ENCODE data around the gene NRDE2. TPM values are rescaled to one million over a fixed set of nuclear protein-coding genes. Genes with fewer than 3 reads are reported as not detected.

Gene NRDE2
- total RNA-seq, 1 experiment from 2014 or later: 19.5 TPM

DNA sequence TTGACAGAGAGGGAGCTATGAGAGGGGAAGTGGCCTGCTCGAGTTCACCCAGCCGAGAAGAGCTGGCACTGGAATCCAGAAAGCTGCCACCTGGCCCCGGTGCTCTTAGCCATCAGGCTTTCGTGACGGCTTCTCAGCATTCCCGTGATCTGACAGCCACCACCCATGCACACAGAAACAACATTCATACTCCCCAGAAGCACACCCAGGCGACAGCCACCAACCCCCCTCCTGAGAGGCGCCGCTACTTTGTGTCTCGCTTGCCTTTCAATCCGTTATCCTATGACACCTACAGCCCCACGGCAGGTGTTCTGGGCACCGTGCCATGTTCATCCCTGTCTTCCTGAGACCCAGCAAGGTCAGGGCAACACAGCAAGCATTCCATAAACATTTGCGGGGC, 44.0 kb downstream of the NRDE2 start:
- H3K9ac ChIP-seq (ENCODE audit: low read length): no peak overlapping the region
- H3K79me2 ChIP-seq (ENCODE audit: low read length): no peaks in the 10 kb centered on the region; the same call in none of the 2 replicates
- H3K4me2 ChIP-seq (ENCODE audit: low read depth, low read length, poor library complexity, severe bottlenecking): no peak overlapping the region
- H3K9me3 ChIP-seq (ENCODE audit: low read length): no peaks in the 10 kb centered on the region
- H3K36me3 ChIP-seq (ENCODE audit: insufficient read depth, low read length): peaks cover 31% of the 10 kb centered on the region; the same call in 1 of the 2 replicates
- no peak overlapping the region for H3K4me3 ChIP-seq (ENCODE audit: low read length)
- no peaks in the 10 kb centered on the region for H3K27me3 ChIP-seq (ENCODE audit: low read length)
- no peak overlapping the region for H2AFZ ChIP-seq (ENCODE audit: low read length)
- peaks cover 4% of the 10 kb centered on the region; the same call in 1 of the 2 replicates for H4K20me1 ChIP-seq (ENCODE audit: insufficient read depth, low read depth, low read length)
- no peak overlapping the region for H3K27ac ChIP-seq (ENCODE audit: low read length)
- no peak for DNase-seq
- H3K9me2 ChIP-seq (replicated peaks; ENCODE audit: insufficient read depth, low read length): no peaks in the 10 kb centered on the region
- H3K4me1 ChIP-seq (ENCODE audit: low read length): no peaks in the 10 kb centered on the region

DNA sequence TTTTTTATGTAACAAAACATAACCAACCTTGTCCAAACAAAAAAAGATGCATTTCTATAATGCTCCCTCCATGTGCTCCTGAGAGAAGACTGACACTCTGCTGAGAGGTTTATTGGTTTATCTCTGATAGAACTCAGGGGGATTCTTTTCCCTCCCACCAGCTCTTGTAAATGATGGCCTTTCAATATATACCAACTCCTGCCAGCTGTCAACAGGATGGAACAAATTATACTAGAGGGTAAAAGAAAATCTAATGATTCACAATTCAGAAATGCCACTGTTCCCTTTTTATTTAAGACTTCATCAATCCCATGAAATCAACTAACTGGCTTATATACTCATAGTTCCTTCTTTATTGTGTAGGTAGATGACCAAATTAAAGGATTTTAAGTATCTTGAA, 50.0 kb downstream of the NRDE2 start:
- no peak for DNase-seq
- Histone ChIP-seq H3K79me2 (ENCODE audit: low read length) (no peaks in the 10 kb centered on the region; the same call in none of the 2 replicates), H3K27me3 (ENCODE audit: low read length) (no peaks in the 10 kb centered on the region), H2AFZ (ENCODE audit: low read length) (no peak overlapping the region), H3K36me3 (ENCODE audit: insufficient read depth, low read length) (peaks cover 22% of the 10 kb centered on the region; the same call in 1 of the 2 replicates), H3K4me3 (ENCODE audit: low read length) (no peak overlapping the region), H4K20me1 (ENCODE audit: insufficient read depth, low read depth, low read length) (peaks cover 8% of the 10 kb centered on the region), H3K4me1 (ENCODE audit: low read length) (no peaks in the 10 kb centered on the region), H3K9me3 (ENCODE audit: low read length) (no peaks in the 10 kb centered on the region), H3K27ac (ENCODE audit: low read length) (no peak overlapping the region; the same call in 1 of the 2 replicates), H3K9me2 (replicated peaks; ENCODE audit: insufficient read depth, low read length) (no peaks in the 10 kb centered on the region), H3K4me2 (ENCODE audit: low read depth, low read length, poor library complexity, severe bottlenecking) (no peak overlapping the region), H3K9ac (ENCODE audit: low read length) (no peak overlapping the region)

DNA sequence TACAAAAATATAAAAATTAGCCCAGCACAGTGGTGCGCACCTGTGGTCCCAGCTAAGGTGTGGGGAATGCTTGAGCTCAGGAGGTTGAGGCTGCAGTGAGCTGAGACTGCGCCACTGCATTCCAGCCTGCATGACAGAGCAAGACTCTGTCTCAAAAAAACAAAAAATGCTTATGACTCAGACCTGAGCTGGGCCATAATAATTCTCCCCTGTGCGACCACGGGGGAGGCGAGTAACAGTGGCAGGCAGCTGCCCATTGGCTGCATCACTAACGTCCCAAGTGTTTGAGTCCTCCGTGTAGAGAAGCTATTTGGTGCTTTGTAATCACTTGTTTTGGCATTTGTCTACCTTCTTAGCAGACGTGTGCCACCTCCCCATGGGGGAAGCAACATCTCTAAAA, 50.5 kb downstream of the NRDE2 start:
- no peak overlapping the region for H2AFZ ChIP-seq (ENCODE audit: low read length)
- no peaks in the 10 kb centered on the region for H3K4me1 ChIP-seq (ENCODE audit: low read length)
- no peaks in the 10 kb centered on the region for H3K9me2 ChIP-seq (replicated peaks; ENCODE audit: insufficient read depth, low read length)
- peaks cover 9% of the 10 kb centered on the region for H4K20me1 ChIP-seq (ENCODE audit: insufficient read depth, low read depth, low read length)
- no peak overlapping the region for H3K9ac ChIP-seq (ENCODE audit: low read length)
- no peak for DNase-seq
- H3K4me2 ChIP-seq (ENCODE audit: low read depth, low read length, poor library complexity, severe bottlenecking): no peak overlapping the region
- no peak overlapping the region for H3K27ac ChIP-seq (ENCODE audit: low read length)
- peaks cover 20% of the 10 kb centered on the region; the same call in 1 of the 2 replicates for H3K36me3 ChIP-seq (ENCODE audit: insufficient read depth, low read length)
- no peak overlapping the region for H3K4me3 ChIP-seq (ENCODE audit: low read length)
- no peaks in the 10 kb centered on the region for H3K27me3 ChIP-seq (ENCODE audit: low read length)
- H3K79me2 ChIP-seq (ENCODE audit: low read length): no peaks in the 10 kb centered on the region; the same call in none of the 2 replicates
- no peaks in the 10 kb centered on the region for H3K9me3 ChIP-seq (ENCODE audit: low read length)

GRCh38 chr14:90280096-90280495, 51.6 kb downstream of the NRDE2 start:
- Histone ChIP-seq H3K4me2 (ENCODE audit: low read depth, low read length, poor library complexity, severe bottlenecking) (no peak overlapping the region), H3K9ac (ENCODE audit: low read length) (no peak overlapping the region), H3K4me3 (ENCODE audit: low read length) (no peak overlapping the region), H2AFZ (ENCODE audit: low read length) (no peak overlapping the region), H3K79me2 (ENCODE audit: low read length) (no peaks in the 10 kb centered on the region), H3K9me2 (replicated peaks; ENCODE audit: insufficient read depth, low read length) (no peaks in the 10 kb centered on the region), H3K9me3 (ENCODE audit: low read length) (no peaks in the 10 kb centered on the region), H3K27me3 (ENCODE audit: low read length) (no peaks in the 10 kb centered on the region), H3K36me3 (ENCODE audit: insufficient read depth, low read length) (peaks cover 12% of the 10 kb centered on the region; the same call in 1 of the 2 replicates), H3K27ac (ENCODE audit: low read length) (no peak overlapping the region), H3K4me1 (ENCODE audit: low read length) (no peaks in the 10 kb centered on the region), H4K20me1 (ENCODE audit: insufficient read depth, low read depth, low read length) (peaks cover 9% of the 10 kb centered on the region)
- DNase-seq: no peak

DNA sequence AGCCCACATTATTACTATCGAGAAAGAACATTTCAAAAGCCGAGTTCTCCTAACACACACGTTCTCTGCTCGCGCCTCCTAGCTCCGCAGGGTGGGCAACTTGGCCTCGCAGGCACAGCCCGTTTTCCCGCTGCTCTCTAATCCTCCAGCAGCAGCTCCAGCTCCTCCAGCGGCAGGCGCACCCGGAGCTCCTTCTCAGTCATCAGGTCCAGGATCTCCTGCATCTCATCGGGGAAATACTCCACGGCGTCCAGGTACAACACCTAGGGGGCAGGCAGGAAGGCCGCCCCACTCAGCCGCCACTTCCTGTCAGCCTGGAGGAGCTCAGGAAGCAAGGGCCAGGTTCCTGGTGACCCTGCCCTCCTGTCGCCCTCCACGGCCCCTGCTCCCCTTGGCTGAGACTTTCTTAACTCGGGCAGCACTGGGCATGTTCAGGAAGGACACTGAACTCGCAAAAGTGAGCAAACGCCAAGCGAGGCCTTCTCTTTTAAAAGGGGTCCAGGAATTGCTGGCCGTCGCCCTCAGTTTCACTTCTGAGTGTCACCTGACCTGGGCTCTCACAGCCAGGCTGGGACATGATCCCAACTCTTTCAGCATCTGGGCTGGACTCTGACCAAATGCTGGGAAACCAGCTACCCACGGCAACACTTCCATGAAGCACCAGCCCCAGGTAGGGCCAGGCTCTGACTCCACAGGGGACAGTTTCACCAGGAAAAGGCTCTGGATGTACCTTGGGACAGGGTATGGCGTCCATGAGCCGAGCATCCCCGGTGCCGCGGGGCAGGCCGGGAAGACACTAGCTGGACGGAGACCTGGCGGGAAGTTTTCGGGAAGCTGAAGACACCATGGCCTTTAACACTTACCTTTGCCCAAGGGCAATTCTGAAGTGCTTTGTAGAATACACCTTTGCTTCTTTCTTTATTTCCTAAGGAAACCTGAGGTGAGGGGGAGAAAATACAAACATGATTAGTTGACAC, 53.3 kb downstream of the NRDE2 start:
- Histone ChIP-seq H3K27me3 (ENCODE audit: low read length) (no peaks in the 10 kb centered on the region), H4K20me1 (ENCODE audit: insufficient read depth, low read depth, low read length) (peaks cover 14% of the 10 kb centered on the region), H3K36me3 (ENCODE audit: insufficient read depth, low read length) (peaks cover 17% of the 10 kb centered on the region; the same call in 1 of the 2 replicates), H3K27ac (ENCODE audit: low read length) (no peak overlapping the region), H3K9me2 (replicated peaks; ENCODE audit: insufficient read depth, low read length) (no peaks in the 10 kb centered on the region), H3K9ac (ENCODE audit: low read length) (no peak overlapping the region), H3K9me3 (ENCODE audit: low read length) (no peaks in the 10 kb centered on the region), H3K4me1 (ENCODE audit: low read length) (no peaks in the 10 kb centered on the region), H2AFZ (ENCODE audit: low read length) (no peak overlapping the region), H3K4me2 (ENCODE audit: low read depth, low read length, poor library complexity, severe bottlenecking) (no peak overlapping the region), H3K4me3 (ENCODE audit: low read length) (no peak overlapping the region), H3K79me2 (ENCODE audit: low read length) (no peaks in the 10 kb centered on the region)
- no peak for DNase-seq

DNA sequence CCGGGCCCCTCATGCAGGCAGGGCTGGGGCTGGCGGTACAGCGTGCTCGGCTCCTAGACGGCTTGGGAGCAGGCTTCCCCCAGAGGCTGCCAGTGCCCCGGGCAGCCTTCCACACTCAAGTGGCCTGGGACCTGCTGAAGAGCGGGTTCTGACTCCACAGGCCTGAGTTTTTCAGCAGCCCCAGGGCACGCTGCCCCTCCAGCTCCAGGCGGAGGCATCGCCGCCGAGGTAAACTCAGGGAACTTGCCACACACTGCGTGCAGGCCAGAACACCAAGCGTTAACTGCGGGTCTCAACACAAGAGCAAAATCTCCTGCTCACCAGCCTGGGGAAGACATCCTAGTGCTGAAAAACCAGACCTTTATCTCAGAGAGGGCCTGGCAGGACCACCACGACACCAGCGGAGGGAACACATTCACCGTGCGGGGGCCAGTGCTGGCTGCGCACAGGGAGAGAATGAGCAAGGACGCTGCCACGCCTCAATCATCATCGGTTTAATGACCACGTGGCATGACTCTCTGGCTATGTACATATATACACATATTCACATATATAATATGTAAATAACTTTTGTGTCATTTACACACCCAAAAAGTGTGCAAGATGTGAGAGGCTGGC, 54.1 kb downstream of the NRDE2 start:
- no peaks in the 10 kb centered on the region for H3K9me2 ChIP-seq (replicated peaks; ENCODE audit: insufficient read depth, low read length)
- H3K4me1 ChIP-seq (ENCODE audit: low read length): no peaks in the 10 kb centered on the region
- H3K79me2 ChIP-seq (ENCODE audit: low read length): no peaks in the 10 kb centered on the region
- DNase-seq: no peak
- no peak overlapping the region for H3K9ac ChIP-seq (ENCODE audit: low read length)
- H3K9me3 ChIP-seq (ENCODE audit: low read length): no peaks in the 10 kb centered on the region
- peaks cover 14% of the 10 kb centered on the region for H4K20me1 ChIP-seq (ENCODE audit: insufficient read depth, low read depth, low read length)
- peaks cover 20% of the 10 kb centered on the region; the same call in 1 of the 2 replicates for H3K36me3 ChIP-seq (ENCODE audit: insufficient read depth, low read length)
- H3K27me3 ChIP-seq (ENCODE audit: low read length): no peaks in the 10 kb centered on the region
- no peak overlapping the region for H3K27ac ChIP-seq (ENCODE audit: low read length)
- H3K4me2 ChIP-seq (ENCODE audit: low read depth, low read length, poor library complexity, severe bottlenecking): no peak overlapping the region
- H2AFZ ChIP-seq (ENCODE audit: low read length): no peak overlapping the region
- no peak overlapping the region for H3K4me3 ChIP-seq (ENCODE audit: low read length)

GRCh38 chr14:90276646-90277367, 54.9 kb downstream of the NRDE2 start:
- Histone ChIP-seq H3K27me3 (ENCODE audit: low read length) (no peaks in the 10 kb centered on the region), H3K36me3 (ENCODE audit: insufficient read depth, low read length) (peaks cover 21% of the 10 kb centered on the region; the same call in 1 of the 2 replicates)

More at GRCh38 chr14:90276646-90277367, 54.9 kb downstream of the NRDE2 start:
- no peaks in the 10 kb centered on the region for H3K4me1 ChIP-seq (ENCODE audit: low read length)
- DNase-seq: no peak
- H3K9me2 ChIP-seq (replicated peaks; ENCODE audit: insufficient read depth, low read length): no peaks in the 10 kb centered on the region
- no peak overlapping the region for H2AFZ ChIP-seq (ENCODE audit: low read length)
- no peaks in the 10 kb centered on the region for H3K9me3 ChIP-seq (ENCODE audit: low read length)
- H3K9ac ChIP-seq (ENCODE audit: low read length): no peak overlapping the region
- H3K4me3 ChIP-seq (ENCODE audit: low read length): no peak overlapping the region
- H4K20me1 ChIP-seq (ENCODE audit: insufficient read depth, low read depth, low read length): peaks cover 16% of the 10 kb centered on the region
- H3K27ac ChIP-seq (ENCODE audit: low read length): no peak overlapping the region
- no peak overlapping the region for H3K4me2 ChIP-seq (ENCODE audit: low read depth, low read length, poor library complexity, severe bottlenecking)
- no peaks in the 10 kb centered on the region for H3K79me2 ChIP-seq (ENCODE audit: low read length)

All from Karpas-422 (cell line).